Measurements from ENCODE around the gene FGFR3.
"Not testable (repeated sequence)": the region's sequence is repeated elsewhere in the genome, so short reads cannot be mapped to it uniquely, and the experiment has no call there.

The FGFR3 gene

GRCh38 chr4:1815997-1816860, 23.1 kb downstream of the FGFR3 start:
- no peak for DNase-seq (ENCODE audit: low read depth in 1 of 2, low spot score in 1 of 2)

- no peak for DNase-seq (ENCODE audit: low read depth in 1 of 2, low spot score in 1 of 2)
Measured at GRCh38 chr4:1819284-1819683, 26.2 kb downstream of the FGFR3 start.

GRCh38 chr4:1819816-1820215, 26.7 kb downstream of the FGFR3 start:
- DNase-seq (ENCODE audit: low read depth in 1 of 2, low spot score in 1 of 2): no peak

GRCh38 chr4:1821679-1822567, 28.8 kb downstream of the FGFR3 start:
- DNase-seq (ENCODE audit: low read depth in 1 of 2, low spot score in 1 of 2): no peak

- no peak for DNase-seq (ENCODE audit: low read depth in 1 of 2, low spot score in 1 of 2)
Measured at GRCh38 chr4:1822568-1823544, 29.8 kb downstream of the FGFR3 start.

GRCh38 chr4:1823545-1823932, 30.4 kb downstream of the FGFR3 start:
- DNase-seq (ENCODE audit: low read depth in 1 of 2, low spot score in 1 of 2): no peak

GRCh38 chr4:1824746-1825145, 31.7 kb downstream of the FGFR3 start:
- DNase-seq (ENCODE audit: low read depth in 1 of 2, low spot score in 1 of 2): no peak

GRCh38 chr4:1825326-1825725, 32.2 kb downstream of the FGFR3 start:
- DNase-seq (ENCODE audit: low read depth in 1 of 2, low spot score in 1 of 2): no peak

GRCh38 chr4:1826531-1827350, 33.6 kb downstream of the FGFR3 start:
- DNase-seq (ENCODE audit: low read depth in 1 of 2, low spot score in 1 of 2): no peak

- no peak for DNase-seq (ENCODE audit: low read depth in 1 of 2, low spot score in 1 of 2)
Measured at GRCh38 chr4:1830234-1830633, 37.1 kb downstream of the FGFR3 start.

- no peak for DNase-seq (ENCODE audit: low read depth in 1 of 2, low spot score in 1 of 2)
Measured at GRCh38 chr4:1830642-1831228, 37.6 kb downstream of the FGFR3 start.

GRCh38 chr4:1831331-1831730, 38.2 kb downstream of the FGFR3 start:
- no peak for DNase-seq (ENCODE audit: low read depth in 1 of 2, low spot score in 1 of 2)

- no peak for DNase-seq (ENCODE audit: low read depth in 1 of 2, low spot score in 1 of 2)
Measured at GRCh38 chr4:1832690-1833089, 39.6 kb downstream of the FGFR3 start.

GRCh38 chr4:1833307-1834046, 40.4 kb downstream of the FGFR3 start:
- DNase-seq (ENCODE audit: low read depth in 1 of 2, low spot score in 1 of 2): no peak

- no peak for DNase-seq (ENCODE audit: low read depth in 1 of 2, low spot score in 1 of 2)
Measured at GRCh38 chr4:1834047-1834775, 41.1 kb downstream of the FGFR3 start.

GRCh38 chr4:1835836-1836235, 42.7 kb downstream of the FGFR3 start:
- not testable (repeated sequence) for DNase-seq (ENCODE audit: low read depth in 1 of 2, low spot score in 1 of 2)

GRCh38 chr4:1836650-1837049, 43.6 kb downstream of the FGFR3 start:
- no peak for DNase-seq (ENCODE audit: low read depth in 1 of 2, low spot score in 1 of 2)

- no peak for DNase-seq (ENCODE audit: low read depth in 1 of 2, low spot score in 1 of 2)
Measured at GRCh38 chr4:1837069-1837468, 44.0 kb downstream of the FGFR3 start.
